ENCODE measurements around the gene PDLIM7. TPM values are rescaled to one million over a fixed set of nuclear protein-coding genes. Genes with fewer than 3 reads are reported as not detected.

PDLIM7 gene
- total RNA-seq, 1 donor from 2014 or later: 358 TPM

- no peak for TF ChIP-seq CTCF (IDR thresholded peaks at IDR 0.05)
- no peak for DNase-seq (ENCODE audit: extremely low spot score, unreplicated experiment)
- Mint-ChIP-seq H3K36me3 (ENCODE audit: unreplicated experiment) (peaks cover 2% of the 10 kb centered on the region), H3K27ac (ENCODE audit: unreplicated experiment) (no peak overlapping the region), H3K4me3 (ENCODE audit: unreplicated experiment) (no peak overlapping the region), H3K27me3 (ENCODE audit: unreplicated experiment) (no peaks in the 10 kb centered on the region), H3K4me1 (ENCODE audit: unreplicated experiment) (peaks cover 45% of the 10 kb centered on the region), H3K9me3 (ENCODE audit: unreplicated experiment) (no peaks in the 10 kb centered on the region)
Observed at GRCh38 chr5:177501874-177502678, 4.7 kb upstream of the PDLIM7 start.

GRCh38 chr5:177500685-177501522, 3.5 kb upstream of the PDLIM7 start:
- peak overlapping the region; percentile 39 for H3K4me3 Mint-ChIP-seq (ENCODE audit: unreplicated experiment)
- no peaks in the 10 kb centered on the region for H3K9me3 Mint-ChIP-seq (ENCODE audit: unreplicated experiment)
- peak; percentile 98 for TF ChIP-seq CTCF (IDR thresholded peaks at IDR 0.05)
- DNase-seq (ENCODE audit: extremely low spot score, unreplicated experiment): peak; percentile 95
- no peaks in the 10 kb centered on the region for H3K27me3 Mint-ChIP-seq (ENCODE audit: unreplicated experiment)
- H3K4me1 Mint-ChIP-seq (ENCODE audit: unreplicated experiment): peaks cover 50% of the 10 kb centered on the region
- peaks cover 2% of the 10 kb centered on the region for H3K36me3 Mint-ChIP-seq (ENCODE audit: unreplicated experiment)
- H3K27ac Mint-ChIP-seq (ENCODE audit: unreplicated experiment): peak overlapping the region; percentile 89

GRCh38 chr5:177499842-177500241, 2.4 kb upstream of the PDLIM7 start:
- no peak for DNase-seq (ENCODE audit: extremely low spot score, unreplicated experiment)
- H3K4me1 Mint-ChIP-seq (ENCODE audit: unreplicated experiment): peaks cover 60% of the 10 kb centered on the region
- H3K9me3 Mint-ChIP-seq (ENCODE audit: unreplicated experiment): no peaks in the 10 kb centered on the region
- H3K27ac Mint-ChIP-seq (ENCODE audit: unreplicated experiment): peak overlapping the region; percentile 89
- no peaks in the 10 kb centered on the region for H3K27me3 Mint-ChIP-seq (ENCODE audit: unreplicated experiment)
- no peak for TF ChIP-seq CTCF (IDR thresholded peaks at IDR 0.05)
- H3K36me3 Mint-ChIP-seq (ENCODE audit: unreplicated experiment): peaks cover 2% of the 10 kb centered on the region
- peak overlapping the region; percentile 11 for H3K4me3 Mint-ChIP-seq (ENCODE audit: unreplicated experiment)

- no peak for TF ChIP-seq CTCF (IDR thresholded peaks at IDR 0.05)
- DNase-seq (ENCODE audit: extremely low spot score, unreplicated experiment): no peak
- Mint-ChIP-seq H3K9me3 (ENCODE audit: unreplicated experiment) (no peaks in the 10 kb centered on the region), H3K27me3 (ENCODE audit: unreplicated experiment) (no peaks in the 10 kb centered on the region), H3K36me3 (ENCODE audit: unreplicated experiment) (peaks cover 3% of the 10 kb centered on the region), H3K27ac (ENCODE audit: unreplicated experiment) (peak overlapping the region; percentile 73), H3K4me1 (ENCODE audit: unreplicated experiment) (peaks cover 76% of the 10 kb centered on the region), H3K4me3 (ENCODE audit: unreplicated experiment) (peak overlapping the region; percentile 79)
Observed at GRCh38 chr5:177498013-177498787, 796 bp upstream of the PDLIM7 start.
